ENCODE measurements around the gene CYTH1. TPM values are rescaled to one million over a fixed set of nuclear protein-coding genes. Genes with fewer than 3 reads are reported as not detected.
"Not testable (repeated sequence)": the region's sequence is repeated elsewhere in the genome, so short reads cannot be mapped to it uniquely, and the experiment has no call there.

The CYTH1 gene
- total RNA-seq, 1 experiment from 2014 or later = 34.0 TPM

DNA sequence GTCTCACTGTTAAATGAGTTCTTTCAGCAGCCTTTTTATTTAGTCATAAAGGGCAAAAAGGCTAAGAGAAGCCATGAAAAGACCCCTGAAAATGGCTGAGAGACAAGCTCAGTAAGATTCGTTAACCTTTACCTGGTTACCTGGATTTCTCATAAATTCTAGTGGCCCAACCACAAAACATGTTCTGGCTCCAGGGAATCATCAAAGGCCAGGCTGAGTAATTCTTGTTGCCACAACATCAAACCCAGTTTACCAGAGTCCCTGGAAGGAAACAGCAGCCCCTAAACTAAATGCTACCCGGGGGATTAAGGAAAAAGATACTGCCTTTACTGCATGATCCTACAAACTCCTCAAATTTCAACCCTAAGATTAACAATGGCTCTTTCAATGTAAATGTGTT, 15.8 kb downstream of the CYTH1 start:
- H3K36me3 ChIP-seq = no peaks in the 10 kb centered on the region
- no peak for DNase-seq
- H3K27ac ChIP-seq = no peak overlapping the region
- H3K27me3 ChIP-seq = no peaks in the 10 kb centered on the region
- H3K9me3 ChIP-seq (replicated peaks) = no peaks in the 10 kb centered on the region
- no peak overlapping the region for H3K4me3 ChIP-seq
- peaks cover 23% of the 10 kb centered on the region for H3K4me1 ChIP-seq

DNA sequence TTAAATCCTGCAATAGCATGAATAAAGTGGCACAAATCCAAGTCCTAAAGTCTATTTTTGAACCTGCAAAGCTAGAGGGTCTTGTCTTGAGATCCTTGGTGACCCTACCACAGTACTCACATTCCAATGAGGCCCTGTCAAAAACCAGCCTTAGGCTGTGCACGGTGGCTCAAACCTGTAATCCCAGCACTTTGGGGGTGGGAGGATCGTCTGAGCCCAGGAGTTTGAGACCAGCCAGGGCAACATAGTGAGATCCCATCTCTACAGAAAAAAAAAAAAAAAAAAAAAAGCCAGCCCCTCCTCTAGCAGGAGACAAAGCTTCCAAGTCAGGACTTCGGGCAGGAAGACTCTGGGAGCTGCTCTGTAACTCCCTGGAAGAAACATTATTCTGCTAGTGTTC, 16.3 kb downstream of the CYTH1 start:
- no peak overlapping the region for H3K27ac ChIP-seq
- no peaks in the 10 kb centered on the region for H3K27me3 ChIP-seq
- peaks cover 23% of the 10 kb centered on the region for H3K4me1 ChIP-seq
- no peak overlapping the region for H3K4me3 ChIP-seq
- H3K36me3 ChIP-seq = no peaks in the 10 kb centered on the region
- DNase-seq = no peak
- no peaks in the 10 kb centered on the region for H3K9me3 ChIP-seq (replicated peaks)

DNA sequence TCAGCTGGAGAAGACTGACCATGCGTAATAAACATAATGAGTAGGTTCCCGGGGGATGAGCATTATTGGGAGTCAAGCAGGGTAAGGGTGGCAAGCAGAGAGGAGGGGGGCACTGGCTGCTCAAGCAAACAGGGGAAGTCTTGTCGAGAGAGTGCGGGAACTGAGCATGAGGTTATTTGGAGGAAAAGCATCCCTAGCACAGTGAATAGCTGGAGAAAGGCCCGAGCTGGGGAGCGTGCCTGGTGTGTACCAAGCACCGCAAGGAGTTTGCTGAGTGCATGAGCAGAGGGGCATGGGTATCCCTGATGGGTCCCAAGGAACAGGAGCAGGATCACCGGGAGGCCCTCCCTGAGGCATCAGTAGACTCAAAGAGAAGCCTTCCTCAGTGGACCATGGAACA, 17.2 kb downstream of the CYTH1 start:
- H3K36me3 ChIP-seq = no peaks in the 10 kb centered on the region

DNA sequence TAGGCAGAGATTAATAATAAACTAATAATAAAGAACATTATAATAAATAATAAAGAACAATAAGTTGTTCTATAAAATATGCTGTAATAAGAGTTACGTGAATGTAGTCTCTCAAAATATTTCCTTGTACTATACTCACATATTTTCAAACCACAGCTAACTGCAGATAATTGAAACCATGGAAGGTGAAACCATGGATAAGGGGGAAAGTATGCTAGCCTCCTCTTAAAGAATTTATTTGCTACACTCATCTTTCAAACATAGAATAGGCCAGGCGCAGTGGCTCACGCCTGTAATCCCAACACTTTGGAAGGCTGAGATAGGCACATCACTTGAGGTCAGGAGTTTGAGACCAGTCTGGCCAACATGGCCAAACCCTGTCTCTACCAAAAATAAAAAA, 18.5 kb downstream of the CYTH1 start:
- H3K27me3 ChIP-seq = no peaks in the 10 kb centered on the region
- no peak for DNase-seq
- H3K4me3 ChIP-seq = no peak overlapping the region
- H3K4me1 ChIP-seq = peaks cover 38% of the 10 kb centered on the region
- no peaks in the 10 kb centered on the region for H3K36me3 ChIP-seq
- no peaks in the 10 kb centered on the region for H3K9me3 ChIP-seq (replicated peaks)
- no peak overlapping the region for H3K27ac ChIP-seq

More for the DNA sequence above, 17.2 kb downstream of the CYTH1 start:
- Histone ChIP-seq H3K27me3 (no peaks in the 10 kb centered on the region), H3K27ac (no peak overlapping the region), H3K9me3 (replicated peaks) (no peaks in the 10 kb centered on the region), H3K4me3 (no peak overlapping the region), H3K4me1 (peaks cover 25% of the 10 kb centered on the region)
- DNase-seq = no peak

DNA sequence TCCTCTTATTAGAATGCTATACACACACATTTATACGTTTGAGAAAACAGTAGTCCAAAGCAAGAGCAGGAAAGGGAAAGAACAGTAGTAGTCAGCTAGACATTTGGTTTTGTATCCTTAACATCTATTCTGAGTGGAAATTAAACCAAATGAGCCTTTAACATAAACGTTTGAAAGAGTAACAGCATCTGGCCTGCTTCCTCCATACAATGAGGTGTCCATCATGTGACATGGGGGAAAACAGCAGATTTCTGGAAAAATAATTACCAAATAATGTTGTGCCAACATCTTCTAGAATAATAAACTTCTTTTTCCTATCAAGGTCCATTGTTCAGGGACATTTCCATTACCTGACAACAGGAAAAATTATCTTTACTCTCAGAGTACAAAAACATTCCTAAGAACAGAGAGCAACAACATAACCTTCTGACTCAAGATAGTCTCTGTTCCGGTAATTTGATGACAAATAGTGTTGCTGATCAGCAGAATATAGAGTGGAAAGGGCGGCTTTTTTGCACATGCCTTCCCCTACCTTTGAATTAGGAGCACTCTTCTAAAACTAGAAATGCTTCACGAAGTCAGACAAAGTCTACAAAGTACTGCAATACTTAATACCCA, 20.2 kb downstream of the CYTH1 start:
- Histone ChIP-seq H3K4me1 (peaks cover 25% of the 10 kb centered on the region), H3K36me3 (no peaks in the 10 kb centered on the region), H3K9me3 (replicated peaks) (no peaks in the 10 kb centered on the region), H3K27ac (no peak overlapping the region), H3K27me3 (no peaks in the 10 kb centered on the region), H3K4me3 (no peak overlapping the region)
- DNase-seq = no peak

DNA sequence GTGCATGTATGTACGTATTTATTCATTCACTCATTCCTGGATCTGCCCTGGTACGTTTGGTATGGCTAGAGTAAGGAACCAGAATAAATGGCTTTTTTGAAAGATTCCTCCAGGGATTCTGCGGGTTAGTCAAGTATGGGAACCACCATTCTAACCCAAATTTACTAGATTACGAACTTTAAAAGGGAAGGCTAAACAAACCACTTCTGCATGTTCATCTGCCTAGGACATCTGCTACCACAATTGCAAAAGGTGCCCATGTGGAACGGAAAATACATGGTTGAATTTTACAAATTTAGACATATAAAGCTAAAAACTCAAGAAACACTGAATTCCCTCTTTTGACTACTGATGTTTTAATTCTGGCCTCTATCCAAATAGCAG, 22.1 kb downstream of the CYTH1 start:
- Histone ChIP-seq H3K4me1 (peaks cover 19% of the 10 kb centered on the region), H3K4me3 (no peak overlapping the region), H3K27ac (no peak overlapping the region), H3K27me3 (no peaks in the 10 kb centered on the region), H3K36me3 (no peaks in the 10 kb centered on the region), H3K9me3 (replicated peaks) (no peaks in the 10 kb centered on the region)
- no peak for DNase-seq

DNA sequence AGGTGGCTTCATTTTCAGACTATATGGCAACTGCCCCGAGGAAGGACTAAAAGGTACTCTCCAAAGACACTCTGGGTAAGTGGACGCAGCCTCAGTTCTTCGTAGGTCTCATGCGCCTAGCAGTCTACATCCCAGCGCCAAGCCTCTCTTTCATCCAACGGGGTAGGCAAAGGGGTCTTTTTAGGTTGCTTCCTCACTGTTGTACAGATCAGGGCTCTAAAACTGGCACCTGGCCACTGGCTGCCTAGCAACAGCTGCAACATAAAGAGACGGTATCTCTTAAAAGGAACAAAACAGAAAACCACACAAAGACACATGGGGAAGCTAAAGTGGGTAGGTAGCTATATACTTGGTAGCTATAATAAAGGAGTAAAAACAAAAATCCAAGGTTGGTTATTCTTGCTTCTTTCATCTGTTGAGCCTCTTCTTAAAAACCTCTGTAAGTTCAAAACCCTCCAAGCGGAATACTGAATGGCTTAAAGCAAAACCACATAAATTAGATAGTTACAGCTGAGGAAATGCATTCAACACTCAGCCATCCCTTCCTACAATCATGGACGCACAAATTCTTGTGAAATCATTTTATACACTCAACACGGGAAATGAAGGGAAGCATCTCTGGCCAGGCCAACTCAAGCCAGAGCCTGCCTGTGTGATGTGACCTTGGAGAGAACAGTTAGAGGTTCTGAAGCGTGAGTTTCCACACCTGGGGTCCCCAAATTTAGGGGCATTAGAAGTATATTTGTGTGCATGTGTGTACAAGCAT, 22.7 kb downstream of the CYTH1 start:
- no peaks in the 10 kb centered on the region for H3K9me3 ChIP-seq (replicated peaks)
- peak; percentile 84 to 88 for DNase-seq
- H3K27ac ChIP-seq = no peak overlapping the region
- H3K4me3 ChIP-seq = no peak overlapping the region
- no peaks in the 10 kb centered on the region for H3K27me3 ChIP-seq
- H3K4me1 ChIP-seq = peaks cover 19% of the 10 kb centered on the region
- no peaks in the 10 kb centered on the region for H3K36me3 ChIP-seq

DNA sequence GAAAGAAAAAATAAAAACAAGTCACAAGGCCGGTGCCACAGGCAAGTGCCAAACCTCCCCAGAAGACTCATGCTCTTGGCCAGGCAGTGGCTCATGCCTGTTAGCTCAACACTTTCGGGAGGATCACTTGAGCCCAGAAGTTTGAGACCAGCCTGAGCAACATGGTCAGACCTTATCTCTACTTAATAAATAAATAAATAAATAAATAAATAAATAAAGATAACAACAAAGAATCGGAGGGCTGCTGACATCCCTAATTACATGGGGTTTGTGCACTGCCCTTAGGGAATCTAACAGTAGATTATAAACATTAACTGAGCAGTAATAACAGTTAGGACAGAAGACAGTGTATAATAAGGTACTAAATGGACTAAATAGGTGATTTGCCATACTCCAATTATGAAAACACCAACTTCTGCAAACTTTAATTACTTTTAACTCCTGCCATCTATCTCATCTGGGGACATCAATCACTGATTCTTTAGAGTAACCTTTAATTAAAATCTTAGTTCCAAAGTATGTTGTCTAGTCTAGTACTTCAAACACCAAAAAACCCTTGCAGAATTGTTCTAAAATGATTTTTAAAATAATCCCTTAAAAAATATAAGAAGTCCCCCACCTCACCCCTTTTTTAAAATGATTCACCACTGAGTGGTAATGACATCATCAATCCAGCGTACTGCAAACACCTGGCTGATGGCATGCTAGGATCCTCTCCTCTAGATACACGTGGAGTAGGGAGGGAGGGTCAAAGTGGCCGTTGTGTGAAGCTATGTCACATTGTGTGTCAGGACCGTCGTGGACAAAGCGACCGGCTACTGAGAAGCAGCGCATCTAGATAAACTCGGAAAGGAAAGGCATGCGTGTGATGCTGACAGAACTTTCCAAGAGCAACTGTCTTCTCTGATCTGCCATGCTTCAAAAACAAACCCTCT, 28.5 kb downstream of the CYTH1 start:
- Histone ChIP-seq H3K36me3 (no peaks in the 10 kb centered on the region), H3K4me1 (peaks cover 4% of the 10 kb centered on the region; the same call in 1 of the 2 replicates), H3K27me3 (no peaks in the 10 kb centered on the region), H3K27ac (no peak overlapping the region), H3K9me3 (replicated peaks) (no peaks in the 10 kb centered on the region), H3K4me3 (no peak overlapping the region)
- no peak for DNase-seq

DNA sequence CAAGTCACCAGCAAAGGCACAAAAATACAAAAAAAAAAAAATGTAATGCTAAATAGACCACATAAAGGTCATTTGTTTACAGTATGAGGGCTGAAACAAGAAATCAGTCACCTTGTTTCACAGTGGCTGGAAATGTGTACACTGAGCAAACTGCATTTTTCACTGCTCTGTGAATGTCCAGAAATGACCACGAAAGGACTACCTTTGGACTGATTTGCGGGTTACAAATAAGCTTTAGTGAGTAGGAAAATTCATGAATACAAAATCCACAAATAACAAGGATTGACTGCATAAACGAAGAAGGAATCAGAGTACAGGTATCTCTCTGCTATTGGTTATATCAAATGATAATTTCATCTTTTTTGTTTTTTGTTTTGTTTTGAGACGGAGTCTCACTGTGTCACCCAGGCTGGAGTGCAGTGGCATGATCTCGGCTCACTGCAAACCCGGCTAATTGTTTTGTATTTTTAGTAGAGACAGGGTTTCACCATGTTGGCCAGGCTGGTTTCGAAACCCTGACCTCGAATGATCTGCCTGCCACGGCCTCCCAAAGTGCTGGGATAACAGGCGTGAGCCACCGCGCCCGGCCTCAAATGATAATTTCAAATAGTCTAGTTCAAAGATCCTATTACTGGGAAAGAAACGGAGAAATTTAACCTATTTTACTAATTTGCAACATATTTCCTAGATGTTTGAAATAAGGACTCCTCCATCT, 30.5 kb downstream of the CYTH1 start:
- no peak for DNase-seq
- no peak overlapping the region for H3K27ac ChIP-seq
- H3K9me3 ChIP-seq (replicated peaks) = no peaks in the 10 kb centered on the region
- 0 out of 2 replicates have a peak, but pooled peaks cover 5% of the 10 kb centered on the region for H3K4me1 ChIP-seq
- no peak overlapping the region for H3K4me3 ChIP-seq
- H3K36me3 ChIP-seq = no peaks in the 10 kb centered on the region
- no peaks in the 10 kb centered on the region for H3K27me3 ChIP-seq

DNA sequence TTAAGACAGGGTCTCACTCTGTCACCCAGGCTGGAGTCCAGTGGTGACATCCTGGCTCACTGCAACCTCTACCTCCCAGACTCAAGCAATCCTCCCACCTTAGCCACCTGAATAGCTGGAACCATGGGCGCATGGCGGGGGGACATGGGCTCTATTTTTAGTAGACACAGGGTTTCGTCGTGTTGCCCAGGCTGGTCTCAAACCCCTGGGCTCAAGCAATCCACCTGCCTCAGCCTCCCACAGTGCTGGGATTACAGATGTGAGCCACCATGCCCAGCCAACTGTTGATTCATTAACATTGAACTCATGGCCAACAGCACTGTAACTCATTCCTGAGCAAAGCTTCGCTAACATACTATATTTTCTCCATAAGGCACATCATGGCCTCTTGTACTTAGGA, 31.1 kb downstream of the CYTH1 start:
- not testable (repeated sequence) for H3K4me1 ChIP-seq

DNA sequence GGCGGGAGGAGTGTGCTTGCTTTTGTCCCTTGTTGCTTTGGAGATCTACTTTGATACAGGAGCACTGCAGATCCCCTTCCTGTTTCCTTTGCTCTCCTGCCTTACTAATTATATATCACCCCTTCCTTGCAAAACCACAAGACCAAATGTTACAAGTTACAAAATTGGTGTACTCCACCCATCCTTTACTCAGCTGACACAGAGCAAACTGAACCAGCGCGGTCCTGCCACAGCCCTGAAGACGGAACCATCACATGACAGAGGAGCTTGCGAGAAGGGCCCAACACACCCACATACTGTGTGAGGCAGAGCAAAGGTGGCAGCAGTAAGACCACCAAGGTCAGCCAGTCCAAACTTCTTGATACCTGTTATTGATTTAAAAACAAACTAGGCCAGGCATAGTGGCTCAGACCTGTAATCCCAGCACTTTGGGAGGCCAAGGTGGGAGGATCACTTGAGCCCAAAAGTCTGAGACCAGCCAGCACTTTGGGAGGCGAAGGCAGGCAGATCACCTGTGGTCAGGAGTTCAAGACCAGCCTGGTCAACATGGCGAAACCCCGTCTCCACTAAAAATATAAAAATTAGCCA, 33.2 kb downstream of the CYTH1 start:
- no peaks in the 10 kb centered on the region for H3K27me3 ChIP-seq
- no peak overlapping the region for H3K4me3 ChIP-seq
- no peaks in the 10 kb centered on the region for H3K9me3 ChIP-seq (replicated peaks)
- H3K27ac ChIP-seq = no peak overlapping the region
- DNase-seq = no peak
- H3K4me1 ChIP-seq = 0 out of 2 replicates have a peak, but pooled peaks cover 5% of the 10 kb centered on the region
- H3K36me3 ChIP-seq = no peaks in the 10 kb centered on the region

More for the DNA sequence above, 31.1 kb downstream of the CYTH1 start:
- DNase-seq; H3K36me3 ChIP-seq; H3K27ac ChIP-seq; H3K9me3 ChIP-seq (replicated peaks); H3K27me3 ChIP-seq; H3K4me3 ChIP-seq: not testable (repeated sequence)

DNA sequence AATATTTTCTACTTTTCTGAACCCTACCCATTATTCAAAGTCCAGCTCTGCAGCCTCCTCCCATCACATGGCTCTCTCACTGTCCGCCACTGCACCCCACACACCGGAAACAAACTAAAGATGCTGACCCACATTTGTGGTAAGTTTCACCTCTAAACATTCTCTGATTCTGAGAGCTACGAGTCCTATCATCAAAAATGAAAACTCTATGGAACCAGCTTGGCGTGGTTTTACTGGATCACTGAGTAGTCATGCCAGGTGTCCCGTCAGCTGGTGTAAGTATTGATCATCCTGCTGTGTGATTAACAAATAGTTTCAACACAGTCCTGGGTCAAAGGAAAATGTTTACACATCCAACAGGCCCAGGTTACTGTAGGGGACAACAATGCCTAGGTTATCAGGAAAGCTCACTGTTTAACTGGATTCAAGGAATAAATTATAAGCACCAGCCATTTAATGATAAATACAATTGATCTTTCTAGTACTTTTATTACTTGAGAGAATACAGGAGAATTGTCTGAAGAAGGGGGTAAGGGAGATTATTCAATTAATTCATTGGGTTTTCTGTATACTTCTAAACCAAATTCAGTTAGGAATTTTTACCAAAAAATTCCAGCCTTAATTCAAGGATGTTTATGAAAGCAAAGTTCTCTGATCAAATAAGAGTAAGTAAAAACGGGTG, 33.9 kb downstream of the CYTH1 start:
- no peaks in the 10 kb centered on the region for H3K36me3 ChIP-seq
- no peak overlapping the region for H3K4me3 ChIP-seq
- no peaks in the 10 kb centered on the region for H3K9me3 ChIP-seq (replicated peaks)
- no peak for DNase-seq
- H3K4me1 ChIP-seq = 0 out of 2 replicates have a peak, but pooled peaks cover 5% of the 10 kb centered on the region
- H3K27me3 ChIP-seq = no peaks in the 10 kb centered on the region
- no peak overlapping the region for H3K27ac ChIP-seq

DNA sequence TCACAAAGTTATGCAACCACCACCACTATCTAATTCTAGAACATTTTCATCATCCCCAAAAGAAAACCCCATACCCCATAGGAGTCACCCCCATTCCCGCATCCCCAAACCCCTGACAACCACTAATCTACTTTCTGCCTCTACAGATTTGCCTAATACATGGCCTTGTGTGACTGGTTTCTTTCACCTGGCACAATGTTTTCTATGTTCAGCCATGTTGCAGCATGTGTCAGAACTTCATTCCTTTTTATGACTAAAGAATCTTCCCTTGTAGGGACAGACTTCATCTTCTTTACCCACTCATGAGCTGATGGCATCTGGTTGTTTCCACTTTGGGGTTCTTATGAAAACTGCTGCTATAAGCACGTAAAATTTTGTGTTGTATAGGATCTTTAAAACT, 34.6 kb downstream of the CYTH1 start:
- no peaks in the 10 kb centered on the region for H3K27me3 ChIP-seq
- 0 out of 2 replicates have a peak, but pooled peaks cover 5% of the 10 kb centered on the region for H3K4me1 ChIP-seq
- no peak overlapping the region for H3K27ac ChIP-seq
- H3K4me3 ChIP-seq = no peak overlapping the region
- DNase-seq = no peak
- H3K9me3 ChIP-seq (replicated peaks) = no peaks in the 10 kb centered on the region
- H3K36me3 ChIP-seq = no peaks in the 10 kb centered on the region

DNA sequence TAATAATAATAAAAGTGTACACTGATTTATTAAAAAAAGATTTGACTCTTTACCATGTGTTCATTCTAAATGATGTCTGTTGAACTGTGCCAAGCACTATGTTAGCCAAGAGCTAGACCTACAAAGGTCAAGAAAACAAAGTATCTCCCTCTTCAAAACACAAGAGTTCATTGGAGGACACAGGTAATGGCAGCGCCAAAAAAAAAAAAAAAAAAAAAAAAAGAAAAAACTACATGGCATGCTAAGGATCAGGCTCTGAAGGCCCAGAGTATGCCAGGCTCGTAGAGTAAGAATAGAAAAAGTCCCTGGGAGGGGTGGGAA, 35.2 kb downstream of the CYTH1 start:
- DNase-seq = no peak
- Histone ChIP-seq H3K4me3 (no peak overlapping the region), H3K36me3 (no peaks in the 10 kb centered on the region), H3K27ac (no peak overlapping the region), H3K9me3 (replicated peaks) (no peaks in the 10 kb centered on the region), H3K4me1 (peaks cover 9% of the 10 kb centered on the region; the same call in 1 of the 2 replicates), H3K27me3 (no peaks in the 10 kb centered on the region)

Measured in SJCRH30 (cell line).